ENCODE measurements around the gene MOB3A. TPM values are rescaled to one million over a fixed set of nuclear protein-coding genes. Genes with fewer than 3 reads are reported as not detected.

Gene MOB3A
- total and polyA plus RNA-seq, 4 donors = 3.4 to 8.7 (median 6.5) TPM

- H3K27me3 ChIP-seq (ENCODE audit: control insufficient read depth in 4 of 4, insufficient read depth in 4 of 4, low read length in 3 of 4) = no peaks in the 10 kb centered on the region
- WGBS = 94% methylated on average over 32 of the region's 32 CpGs
- no peaks in the 10 kb centered on the region for H3K9me3 ChIP-seq (ENCODE audit: control insufficient read depth in 4 of 4, low read length in 3 of 4)
- no peak overlapping the region for H3K27ac ChIP-seq (ENCODE audit: low read depth in 1 of 2, low read length in 2 of 2)
- no peak for DNase-seq (ENCODE audit: low spot score)
- no peak for TF ChIP-seq CTCF (IDR thresholded peaks at IDR 0.05; ENCODE audit: low read depth, low read length, missing input control)
- TF ChIP-seq SP1 (IDR thresholded peaks at IDR 0.05) = no peak
- TF ChIP-seq HNF4A (conservative IDR thresholded peaks at IDR 0.05) = no peak
- H3K36me3 ChIP-seq (ENCODE audit: control insufficient read depth in 4 of 4, insufficient read depth in 3 of 4, low read depth in 1 of 4, low read length in 3 of 4) = peaks cover 10 to 41% (median 19%) of the 10 kb centered on the region in 4 donors
- no peaks in the 10 kb centered on the region for H3K4me1 ChIP-seq (ENCODE audit: control insufficient read depth in 4 of 4, insufficient read depth in 4 of 4, low read length in 3 of 4)
- H3K9ac ChIP-seq (ENCODE audit: low read depth in 1 of 2, low read length in 2 of 2) = no peak overlapping the region
- no peak overlapping the region for H3K4me3 ChIP-seq (ENCODE audit: low read depth in 1 of 3, low read length in 3 of 3)
Measured at GRCh38 chr19:2079076-2079864, 16.9 kb downstream of the MOB3A start.

DNA sequence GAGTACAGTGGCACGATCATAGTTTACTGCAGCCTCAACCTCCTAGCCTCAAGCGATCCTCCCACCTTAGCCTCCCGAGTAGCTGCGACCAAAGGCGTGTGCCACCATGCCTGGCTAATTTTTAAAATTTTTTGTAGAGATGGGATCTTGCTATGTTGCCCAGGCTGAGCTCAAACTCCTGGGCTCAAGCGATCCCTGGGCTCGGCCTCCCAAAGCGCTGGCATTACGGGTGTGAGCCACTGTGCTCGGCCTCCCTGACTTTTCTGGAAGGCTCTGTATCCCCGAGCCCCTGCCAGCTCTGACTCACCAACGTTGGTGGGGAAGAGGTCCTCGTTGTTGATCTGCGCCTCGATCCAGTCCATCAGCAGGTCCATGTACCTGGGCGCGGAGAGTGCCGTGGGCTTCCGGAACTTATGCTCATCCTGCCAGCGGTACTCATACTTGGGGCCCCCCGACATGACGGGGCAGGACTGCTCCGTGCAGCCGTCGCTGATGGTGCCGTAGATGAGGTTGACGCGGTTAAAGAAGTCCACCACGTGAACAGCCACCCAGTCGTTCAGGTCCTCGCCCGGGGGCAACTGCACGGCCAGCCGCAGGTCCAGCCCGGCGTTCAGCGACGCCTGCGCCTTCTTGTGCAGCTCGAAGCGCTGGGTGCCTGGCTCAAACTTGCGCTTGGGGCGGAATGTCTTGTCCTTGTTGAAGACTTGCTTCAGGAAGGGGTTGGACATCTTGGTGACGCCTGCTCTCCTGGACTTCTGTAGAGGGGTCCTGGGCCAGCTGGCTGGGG, 18.1 kb downstream of the MOB3A start:
- H3K4me1 ChIP-seq (ENCODE audit: control insufficient read depth in 4 of 4, insufficient read depth in 4 of 4, low read length in 3 of 4) = no peaks in the 10 kb centered on the region
- peaks cover 10 to 48% (median 20%) of the 10 kb centered on the region in 4 donors for H3K36me3 ChIP-seq (ENCODE audit: control insufficient read depth in 4 of 4, insufficient read depth in 3 of 4, low read depth in 1 of 4, low read length in 3 of 4)
- WGBS = 97% methylated on average over 44 of the region's 44 CpGs
- no peaks in the 10 kb centered on the region for H3K9me3 ChIP-seq (ENCODE audit: control insufficient read depth in 4 of 4, low read length in 3 of 4)
- H3K27me3 ChIP-seq (ENCODE audit: control insufficient read depth in 4 of 4, insufficient read depth in 4 of 4, low read length in 3 of 4) = no peaks in the 10 kb centered on the region
- H3K27ac ChIP-seq (ENCODE audit: low read depth in 1 of 2, low read length in 2 of 2) = no peak overlapping the region
- H3K9ac ChIP-seq (ENCODE audit: low read depth in 1 of 2, low read length in 2 of 2) = no peak overlapping the region
- H3K4me3 ChIP-seq (ENCODE audit: low read depth in 1 of 3, low read length in 3 of 3) = no peak overlapping the region
- DNase-seq (ENCODE audit: low spot score) = no peak
- TF ChIP-seq HNF4A (conservative IDR thresholded peaks at IDR 0.05) = no peak
- no peak for TF ChIP-seq FOXA2 (IDR thresholded peaks at IDR 0.05)
- TF ChIP-seq FOXA1 (IDR thresholded peaks at IDR 0.05) = no peak
- TF ChIP-seq RXRA (IDR thresholded peaks at IDR 0.05) = no peak
- TF ChIP-seq SP1 (IDR thresholded peaks at IDR 0.05) = no peak
- no peak for TF ChIP-seq HNF4G (IDR thresholded peaks at IDR 0.05)
- TF ChIP-seq NR2F2 (IDR thresholded peaks at IDR 0.05) = no peak
- TF ChIP-seq YY1 (IDR thresholded peaks at IDR 0.05) = no peak

- no peaks in the 10 kb centered on the region for H3K4me1 ChIP-seq (ENCODE audit: control insufficient read depth in 4 of 4, insufficient read depth in 4 of 4, low read length in 3 of 4)
- H3K9ac ChIP-seq (ENCODE audit: low read depth in 1 of 2, low read length in 2 of 2) = no peak overlapping the region
- DNase-seq (ENCODE audit: low spot score) = no peak
- no peaks in the 10 kb centered on the region for H3K9me3 ChIP-seq (ENCODE audit: control insufficient read depth in 4 of 4, low read length in 3 of 4)
- TF ChIP-seq FOXA2 (IDR thresholded peaks at IDR 0.05) (no peak), FOXA1 (IDR thresholded peaks at IDR 0.05) (no peak), NR2F2 (IDR thresholded peaks at IDR 0.05) (no peak), CTCF (IDR thresholded peaks at IDR 0.05; ENCODE audit: low read depth, low read length, missing input control) (no peak), GABPA (IDR thresholded peaks at IDR 0.05 in 1 of 2, conservative IDR thresholded peaks at IDR 0.05 in 1 of 2) (no peak), TAF1 (conservative IDR thresholded peaks at IDR 0.05) (no peak), SP1 (IDR thresholded peaks at IDR 0.05) (no peak), YY1 (IDR thresholded peaks at IDR 0.05) (no peak)
- no peak overlapping the region for H3K4me3 ChIP-seq (ENCODE audit: low read depth in 1 of 3, low read length in 3 of 3)
- H3K36me3 ChIP-seq (ENCODE audit: control insufficient read depth in 4 of 4, insufficient read depth in 3 of 4, low read depth in 1 of 4, low read length in 3 of 4) = peaks cover 10 to 54% (median 25%) of the 10 kb centered on the region in 4 donors
- H3K27me3 ChIP-seq (ENCODE audit: control insufficient read depth in 4 of 4, insufficient read depth in 4 of 4, low read length in 3 of 4) = no peaks in the 10 kb centered on the region
- 94% methylated on average over 7 of the region's 7 CpGs for WGBS
- H3K27ac ChIP-seq (ENCODE audit: low read depth in 1 of 2, low read length in 2 of 2) = no peak overlapping the region
Measured at GRCh38 chr19:2077398-2077797, 18.7 kb downstream of the MOB3A start.
